GM18519 (cell line): ENCODE measurements around the gene CRY2.

Experiments used
- ATAC-seq: cut with Tn5 transposase; IDR thresholded peaks from one replicate; pipeline ENCODE4 v1.9.1; 2021; ENCODE audit warnings: mild to moderate bottlenecking, moderate library complexity; ENCODE audit not compliant: unreplicated experiment, low FRiP score

Gene CRY2

DNA sequence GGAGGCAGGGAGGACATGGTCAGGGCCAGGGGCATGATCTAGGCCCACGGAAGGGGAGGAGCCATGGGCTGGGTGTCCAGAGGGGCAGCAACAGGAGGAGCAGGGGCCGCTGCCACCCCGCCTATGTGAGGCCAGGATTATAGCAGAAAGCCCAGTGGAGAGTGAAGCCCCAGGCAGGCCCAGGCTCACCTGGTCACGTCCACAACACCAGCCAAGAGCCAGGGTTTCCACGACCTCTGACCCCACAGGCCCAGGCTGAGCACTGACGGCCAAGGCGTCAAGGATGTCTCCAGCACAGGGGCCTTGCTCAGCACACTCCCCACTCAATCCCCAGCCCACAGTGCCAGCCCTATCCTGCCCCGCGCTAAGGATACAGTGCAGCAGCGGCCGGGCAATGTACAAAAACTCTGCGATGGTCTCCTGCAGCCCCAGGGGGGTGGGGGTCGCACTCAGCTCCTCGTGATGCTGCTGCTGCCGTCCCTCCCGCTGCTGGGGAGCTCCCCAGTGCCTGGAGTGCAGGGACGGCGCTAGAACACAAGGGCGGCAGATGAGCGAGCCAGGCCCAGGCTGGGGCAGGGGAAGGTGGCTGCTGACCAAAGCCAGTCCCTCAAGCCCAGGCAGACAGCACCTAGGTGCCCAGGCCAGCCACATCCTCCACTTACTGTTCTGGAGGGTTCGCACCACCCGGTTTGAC lies 66.8 kb downstream of the CRY2 start:
- no peak for ATAC-seq

DNA sequence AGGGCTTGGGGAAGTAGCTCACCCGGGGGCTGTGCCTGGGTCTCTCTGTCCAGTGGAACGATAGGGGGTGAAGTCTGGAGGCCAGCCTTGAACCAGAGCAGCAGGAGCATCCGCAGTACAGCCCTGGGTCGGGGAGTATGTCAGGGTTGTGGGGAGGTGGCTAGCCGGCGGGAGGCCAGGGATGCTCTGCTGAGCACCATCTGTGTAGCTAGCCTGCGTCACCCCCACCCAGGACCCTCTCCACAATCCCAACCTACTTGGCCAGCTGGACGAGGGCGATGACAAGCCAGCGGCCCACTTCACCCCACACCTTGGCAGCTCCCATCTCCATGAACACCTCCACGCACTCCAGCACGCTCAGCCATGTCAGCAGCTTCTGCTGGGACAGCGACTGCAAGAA lies 68.2 kb downstream of the CRY2 start:
- no peak for ATAC-seq

DNA sequence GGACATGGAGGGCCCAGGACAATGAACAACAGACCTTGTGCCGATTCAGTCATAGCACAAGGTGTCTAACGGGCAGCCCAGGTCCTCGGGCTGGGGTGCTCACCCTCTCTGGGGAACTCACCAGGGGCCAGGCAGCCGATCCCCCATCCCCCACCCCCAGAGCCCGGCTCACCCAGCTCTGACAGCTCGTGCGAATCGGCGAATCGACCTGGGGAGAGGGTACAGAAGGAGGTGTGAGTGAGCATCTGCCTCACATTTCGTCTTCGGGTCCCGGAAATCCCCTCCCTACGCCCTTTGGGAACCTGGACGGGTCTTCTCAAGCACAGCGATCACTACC lies 70.0 kb downstream of the CRY2 start:
- ATAC-seq, result no peak

DNA sequence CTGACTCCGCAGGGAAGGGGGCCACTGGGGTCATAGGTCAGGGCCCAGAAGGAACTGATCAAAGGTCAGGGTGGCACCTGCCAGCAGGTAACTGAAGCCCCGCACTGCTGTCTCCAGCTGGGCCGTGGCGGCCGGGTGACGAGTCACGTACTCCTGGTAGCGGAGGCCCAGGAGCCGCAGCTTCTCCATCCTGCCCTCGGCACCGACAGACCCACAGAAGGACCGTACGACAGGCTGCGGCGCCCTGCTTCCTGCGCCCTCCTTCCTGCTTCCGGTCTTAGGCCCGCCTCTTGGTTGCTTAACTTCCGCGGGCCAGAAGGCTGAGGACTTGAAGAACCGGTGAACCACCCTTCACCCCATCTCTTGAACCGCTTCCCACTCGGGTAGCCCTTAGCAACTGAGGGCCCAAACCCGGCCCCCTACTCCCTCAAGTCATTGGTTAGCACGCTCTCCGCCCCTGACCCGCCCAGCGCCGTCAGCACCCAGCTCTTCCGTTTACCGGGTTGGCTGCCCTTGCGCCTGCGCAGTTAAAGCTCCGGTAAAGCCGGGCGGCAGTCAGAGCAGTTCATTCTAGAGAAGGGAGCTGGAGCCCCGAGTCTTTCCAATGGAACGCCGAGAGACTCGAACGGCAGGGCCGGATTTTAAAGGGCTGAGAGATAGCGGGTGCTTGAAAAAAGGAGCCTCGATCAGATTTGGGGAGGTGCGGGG lies 70.5 kb downstream of the CRY2 start, which contains the start of gene PEX16:
PEX16 (minus strand) TSS at position 255 of the 708 bp plus-strand sequence; CDS start at position 189, 66 bp downstream.
- ATAC-seq, result peak; percentile 87

DNA sequence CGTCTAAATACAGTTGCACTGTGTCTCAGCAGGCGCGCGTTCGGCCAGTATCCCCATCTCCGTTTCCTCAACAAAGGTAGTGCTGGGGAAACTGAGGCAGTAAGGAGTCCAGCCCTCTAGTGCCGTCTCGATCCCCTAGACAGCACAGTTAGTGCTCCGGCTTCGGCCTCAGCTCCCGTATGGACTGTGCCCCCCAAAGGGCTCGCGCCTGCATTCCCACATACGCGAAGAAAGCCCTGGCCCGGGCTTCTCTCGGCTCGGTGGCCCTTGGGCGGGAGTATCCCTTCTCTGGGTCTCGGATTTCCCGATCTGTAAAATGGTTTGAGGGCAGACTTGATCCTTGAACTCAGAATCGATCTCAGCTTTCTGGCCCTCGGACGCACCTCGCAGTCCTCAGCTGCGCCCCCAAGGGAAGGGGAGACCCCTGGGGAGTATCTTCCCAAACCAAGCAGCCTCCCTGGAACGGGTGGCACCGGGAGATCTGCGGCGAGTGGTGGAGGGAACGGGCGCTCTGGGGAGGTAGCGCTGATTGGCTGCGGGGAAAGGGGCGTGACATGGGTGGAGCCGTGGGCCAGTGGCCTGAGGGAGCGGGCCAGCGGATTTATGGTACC lies 71.2 kb downstream of the CRY2 start:
- no peak for ATAC-seq

DNA sequence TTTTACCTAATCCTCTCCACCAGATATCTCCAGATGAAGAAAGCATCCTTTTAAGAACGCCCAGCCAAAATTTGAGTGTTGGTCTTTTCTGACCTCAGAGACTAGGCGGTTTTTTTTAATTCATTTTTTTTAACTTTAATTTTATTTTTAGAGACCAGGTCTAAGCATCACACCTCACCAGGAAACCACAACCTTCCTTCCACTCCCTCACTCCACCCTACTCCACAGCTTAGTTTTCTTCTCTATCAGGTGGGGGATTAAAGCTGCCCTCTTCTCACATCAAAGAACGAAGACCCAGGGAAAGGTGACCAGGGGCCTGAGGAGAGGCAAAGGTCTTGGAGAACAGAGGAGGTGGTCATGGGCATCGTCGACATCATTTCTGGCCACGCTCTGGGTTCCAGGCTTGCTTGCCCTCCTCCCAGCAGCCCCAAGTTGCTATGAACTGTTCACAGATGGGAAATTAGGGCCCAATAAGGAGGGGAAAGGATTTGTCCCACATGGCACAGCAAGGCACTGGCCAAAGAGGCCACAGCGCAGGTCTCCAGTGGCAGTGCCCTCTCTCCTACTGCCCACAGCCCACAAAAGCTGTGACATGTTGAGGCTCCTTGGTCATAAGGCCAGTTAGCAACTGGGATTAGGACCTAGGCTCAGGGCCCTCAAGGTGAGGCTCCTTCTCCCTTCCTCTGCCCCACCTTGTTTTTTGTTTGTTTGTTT lies 71.8 kb downstream of the CRY2 start:
- no peak for ATAC-seq

DNA sequence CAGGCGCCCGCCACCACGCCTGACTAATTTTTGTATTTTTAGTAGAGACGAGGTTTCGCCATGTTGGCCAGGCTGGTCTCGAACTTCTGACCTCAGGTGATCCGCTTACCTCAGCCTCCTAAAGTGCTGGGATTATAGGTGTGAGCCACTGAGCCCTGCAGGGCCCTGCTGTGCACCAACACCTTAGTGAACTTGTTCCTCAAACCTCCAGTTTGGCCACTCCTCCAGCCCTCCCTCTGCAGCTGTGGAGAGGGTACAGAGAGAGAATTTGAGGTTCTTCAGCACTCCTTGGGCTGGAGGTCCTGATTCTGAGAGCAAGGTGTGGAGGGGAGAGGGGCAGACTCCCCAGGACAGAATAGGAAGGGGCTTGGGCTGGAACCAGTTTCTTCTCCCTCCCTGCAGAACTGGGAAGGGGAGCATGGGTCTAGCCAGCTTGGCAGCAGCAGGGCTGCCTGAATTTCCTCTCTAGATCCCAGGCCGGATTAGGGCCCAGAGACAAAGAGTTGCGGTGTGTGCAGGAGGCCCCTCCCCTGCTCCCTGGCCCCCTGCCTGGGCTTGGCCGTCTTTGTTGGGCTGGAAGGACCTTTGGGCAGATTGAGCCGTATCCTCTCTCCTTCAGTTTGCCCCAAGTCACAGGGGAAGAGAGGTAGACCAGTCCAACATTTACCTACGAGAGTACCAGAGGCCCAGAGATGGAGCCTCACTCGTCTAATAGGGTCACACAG lies 72.7 kb downstream of the CRY2 start:
- ATAC-seq, result no peak

DNA sequence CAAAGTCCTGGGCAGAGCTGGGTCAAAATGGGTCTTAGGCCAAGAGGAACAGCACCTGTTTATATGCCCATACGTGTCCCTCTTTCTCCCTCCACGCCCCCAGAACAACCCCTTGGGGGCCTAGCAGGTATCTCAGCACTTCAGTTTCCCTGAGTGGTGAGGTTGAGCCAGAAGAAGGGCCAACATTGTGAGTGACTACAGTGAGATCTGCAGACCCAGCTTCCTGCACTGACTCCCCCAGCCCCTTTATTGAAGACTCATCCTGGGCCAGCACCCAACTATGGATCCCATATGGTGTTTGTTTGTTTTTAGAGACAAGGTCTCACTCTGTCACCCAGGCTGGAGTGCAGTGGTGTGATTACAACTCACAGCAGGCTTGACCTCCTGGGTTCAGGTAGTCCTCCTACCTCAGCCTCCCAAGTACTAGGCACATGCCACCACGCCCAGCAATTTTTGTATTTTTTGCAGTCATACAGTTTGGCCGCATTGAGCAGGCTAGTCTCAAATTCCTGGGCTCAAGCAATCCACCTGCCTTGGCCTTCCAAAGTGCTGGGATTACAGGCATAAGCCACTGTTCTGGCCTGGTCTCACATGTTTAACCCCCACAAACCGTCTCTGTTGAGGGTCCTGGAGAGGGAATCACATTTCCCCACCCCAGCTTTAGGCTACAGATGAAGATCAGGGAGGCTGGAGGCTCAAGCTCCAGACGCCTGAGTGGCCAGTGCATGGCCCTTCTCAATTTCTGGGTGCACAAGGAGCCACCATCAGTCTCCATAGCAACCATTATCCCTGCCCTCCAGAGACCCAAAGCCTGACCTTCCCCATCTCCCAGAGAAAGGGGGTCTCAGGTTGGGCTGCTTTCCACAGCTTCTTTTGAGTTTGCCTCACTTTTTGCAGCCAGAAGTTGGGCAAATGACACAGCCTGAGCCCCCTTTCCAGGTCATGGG lies 73.5 kb downstream of the CRY2 start:
- ATAC-seq, result no peak

DNA sequence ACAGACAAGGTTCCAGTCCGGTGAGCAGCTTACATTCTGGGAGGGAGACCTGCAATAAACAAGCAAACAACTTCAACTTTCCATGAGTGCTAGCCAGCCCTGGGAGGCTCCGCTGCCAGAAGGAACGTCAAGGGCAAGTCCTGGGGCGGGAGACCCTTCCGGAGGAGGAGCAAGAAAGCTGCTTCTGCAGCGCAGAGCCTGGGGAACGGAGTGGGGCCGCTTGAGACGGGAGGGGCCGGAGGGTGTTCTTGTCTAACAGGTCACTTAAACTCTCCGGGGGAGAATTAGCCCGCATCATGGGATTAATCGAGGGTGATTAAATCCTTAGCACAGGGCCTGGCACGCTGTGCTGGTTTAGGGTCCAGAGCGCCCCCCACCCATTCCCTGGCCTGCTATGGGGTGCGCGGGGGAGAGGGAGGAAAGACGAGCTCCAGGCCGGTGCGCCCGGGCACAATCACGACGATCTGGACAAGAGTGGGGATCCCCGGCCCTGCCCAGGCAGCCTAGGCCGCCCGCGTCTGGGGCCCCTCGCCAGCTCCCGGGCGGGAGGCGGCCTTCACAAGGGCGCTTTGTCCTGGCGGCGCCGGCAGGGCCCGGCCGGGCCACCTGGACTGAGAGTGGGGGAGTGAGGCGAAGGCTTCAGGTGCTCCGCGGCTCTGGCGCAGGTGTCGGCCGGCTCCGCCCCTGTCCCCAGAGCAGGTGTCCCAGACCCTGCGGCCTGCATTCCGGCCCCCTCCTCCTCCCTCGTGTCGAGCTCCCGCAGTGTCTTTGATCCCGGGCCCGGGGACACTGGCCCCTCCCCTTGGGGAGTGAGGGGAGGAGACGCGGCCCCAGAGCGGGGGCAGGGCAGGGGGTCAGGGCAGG lies 74.5 kb downstream of the CRY2 start:
- no peak for ATAC-seq

DNA sequence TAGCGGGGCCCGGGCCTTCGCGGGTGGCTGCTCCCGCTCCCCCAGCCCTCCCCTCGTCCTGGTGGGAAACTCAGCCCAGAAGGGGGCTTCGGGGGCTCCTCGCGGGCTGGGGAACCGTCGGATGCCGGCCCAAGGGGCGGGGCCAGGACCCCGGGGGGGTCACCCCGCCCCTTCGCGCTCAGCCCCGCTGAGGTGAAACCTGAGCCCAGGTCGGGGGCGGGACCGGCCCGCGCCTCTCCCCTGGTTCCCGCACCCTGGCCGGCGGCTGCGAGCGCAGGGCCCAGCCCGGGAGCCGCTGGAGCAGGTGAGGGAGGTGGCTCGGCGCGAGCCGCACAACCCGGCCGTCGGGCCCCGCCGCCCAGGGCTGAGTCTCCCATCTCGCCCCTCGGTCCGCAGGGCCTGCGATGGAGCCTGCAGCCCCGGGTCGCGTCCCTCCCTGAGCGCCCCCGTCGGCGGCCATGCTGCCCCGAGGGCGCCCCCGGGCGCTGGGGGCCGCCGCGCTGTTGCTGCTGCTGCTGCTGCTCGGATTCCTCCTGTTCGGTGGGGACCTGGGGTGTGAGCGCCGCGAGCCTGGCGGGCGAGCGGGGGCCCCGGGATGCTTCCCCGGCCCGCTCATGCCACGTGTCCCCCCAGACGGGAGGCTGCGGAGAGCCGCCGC lies 75.3 kb downstream of the CRY2 start, which contains the start of gene LARGE2:
LARGE2 (plus strand) TSS at position 232 of the 658 bp plus-strand sequence; CDS start at position 459, 227 bp downstream.
- no peak for ATAC-seq

DNA sequence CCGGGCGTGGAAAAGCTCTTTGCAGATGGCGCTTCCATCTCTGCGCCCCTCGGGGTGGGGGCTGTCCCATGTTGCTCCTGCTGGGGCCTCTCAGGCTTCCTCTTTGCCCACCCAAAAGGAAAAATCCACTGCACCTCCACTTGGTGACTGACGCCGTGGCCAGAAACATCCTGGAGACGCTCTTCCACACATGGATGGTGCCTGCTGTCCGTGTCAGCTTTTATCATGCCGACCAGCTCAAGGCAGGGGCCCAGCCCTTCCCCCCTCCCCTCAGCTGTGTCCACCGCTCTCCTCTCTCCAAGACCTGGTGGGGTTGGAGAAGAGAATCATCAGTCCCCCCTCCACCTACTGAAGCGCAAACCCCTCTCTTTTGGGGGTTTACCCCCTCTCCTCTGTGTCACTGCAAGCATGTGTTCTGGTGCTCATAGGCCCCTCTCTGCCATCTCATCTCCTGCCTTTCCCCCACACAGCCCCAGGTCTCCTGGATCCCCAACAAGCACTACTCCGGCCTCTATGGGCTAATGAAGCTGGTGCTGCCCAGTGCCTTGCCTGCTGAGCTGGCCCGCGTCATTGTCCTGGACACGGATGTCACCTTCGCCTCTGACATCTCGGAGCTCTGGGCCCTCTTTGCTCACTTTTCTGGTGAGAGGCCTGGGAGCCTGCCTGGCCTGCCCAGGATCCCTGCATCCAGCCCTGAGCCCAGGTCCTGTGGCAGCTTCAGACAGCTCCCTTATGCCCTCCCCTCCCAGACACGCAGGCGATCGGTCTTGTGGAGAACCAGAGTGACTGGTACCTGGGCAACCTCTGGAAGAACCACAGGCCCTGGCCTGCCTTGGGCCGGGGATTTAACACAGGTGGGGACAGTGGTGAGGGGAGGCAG lies 77.0 kb downstream of the CRY2 start:
- no peak for ATAC-seq

DNA sequence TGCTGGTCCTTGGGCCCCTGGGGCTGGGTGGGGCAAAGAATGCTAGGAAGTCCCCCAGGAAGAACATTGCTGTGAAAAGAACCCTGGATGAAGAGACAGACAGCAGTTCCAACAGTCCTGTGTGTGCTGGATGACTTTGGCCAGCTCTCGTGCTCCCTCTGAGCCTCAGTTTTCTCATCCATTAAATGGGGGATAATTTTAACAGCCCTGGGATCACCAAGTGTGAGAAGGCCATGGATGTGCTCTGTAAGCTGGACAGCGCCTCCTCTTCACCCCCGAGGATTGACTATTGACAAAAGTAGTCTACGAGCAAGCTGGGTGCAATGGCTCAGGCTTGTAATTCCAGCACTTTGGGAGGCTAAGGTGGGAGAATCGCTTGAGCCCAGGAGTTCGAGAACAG lies 77.7 kb downstream of the CRY2 start:
- ATAC-seq, result no peak

DNA sequence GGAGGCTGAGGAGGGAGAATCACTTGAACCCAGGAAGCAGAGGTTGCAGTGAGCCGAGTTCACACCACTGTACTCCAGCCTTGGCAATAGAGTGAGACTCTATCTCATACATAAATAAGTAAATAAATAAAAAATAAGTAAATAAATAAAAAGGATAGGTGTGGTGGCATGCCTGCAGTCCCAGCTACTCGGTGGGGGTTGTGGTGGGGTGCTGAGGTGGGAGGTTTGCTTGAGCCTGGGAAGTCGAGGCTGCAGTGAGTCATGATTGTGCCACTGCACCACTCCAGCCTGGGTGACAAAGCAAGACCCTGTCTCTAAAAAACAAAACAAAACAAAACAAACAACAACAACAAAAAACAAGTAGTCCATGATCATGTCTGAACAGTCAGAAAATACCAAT lies 78.3 kb downstream of the CRY2 start:
- ATAC-seq, result no peak

DNA sequence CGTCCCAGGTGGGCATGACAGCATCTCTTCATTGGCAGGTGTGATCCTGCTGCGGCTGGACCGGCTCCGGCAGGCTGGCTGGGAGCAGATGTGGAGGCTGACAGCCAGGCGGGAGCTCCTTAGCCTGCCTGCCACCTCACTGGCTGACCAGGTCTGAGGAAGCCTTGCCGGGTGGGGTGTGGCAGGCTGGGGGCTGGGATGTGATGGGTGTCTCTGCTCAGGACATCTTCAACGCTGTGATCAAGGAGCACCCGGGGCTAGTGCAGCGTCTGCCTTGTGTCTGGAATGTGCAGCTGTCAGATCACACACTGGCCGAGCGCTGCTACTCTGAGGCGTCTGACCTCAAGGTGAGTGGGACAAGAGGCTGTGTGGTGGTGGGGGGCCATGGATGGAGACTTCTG lies 78.7 kb downstream of the CRY2 start:
- no peak for ATAC-seq

DNA sequence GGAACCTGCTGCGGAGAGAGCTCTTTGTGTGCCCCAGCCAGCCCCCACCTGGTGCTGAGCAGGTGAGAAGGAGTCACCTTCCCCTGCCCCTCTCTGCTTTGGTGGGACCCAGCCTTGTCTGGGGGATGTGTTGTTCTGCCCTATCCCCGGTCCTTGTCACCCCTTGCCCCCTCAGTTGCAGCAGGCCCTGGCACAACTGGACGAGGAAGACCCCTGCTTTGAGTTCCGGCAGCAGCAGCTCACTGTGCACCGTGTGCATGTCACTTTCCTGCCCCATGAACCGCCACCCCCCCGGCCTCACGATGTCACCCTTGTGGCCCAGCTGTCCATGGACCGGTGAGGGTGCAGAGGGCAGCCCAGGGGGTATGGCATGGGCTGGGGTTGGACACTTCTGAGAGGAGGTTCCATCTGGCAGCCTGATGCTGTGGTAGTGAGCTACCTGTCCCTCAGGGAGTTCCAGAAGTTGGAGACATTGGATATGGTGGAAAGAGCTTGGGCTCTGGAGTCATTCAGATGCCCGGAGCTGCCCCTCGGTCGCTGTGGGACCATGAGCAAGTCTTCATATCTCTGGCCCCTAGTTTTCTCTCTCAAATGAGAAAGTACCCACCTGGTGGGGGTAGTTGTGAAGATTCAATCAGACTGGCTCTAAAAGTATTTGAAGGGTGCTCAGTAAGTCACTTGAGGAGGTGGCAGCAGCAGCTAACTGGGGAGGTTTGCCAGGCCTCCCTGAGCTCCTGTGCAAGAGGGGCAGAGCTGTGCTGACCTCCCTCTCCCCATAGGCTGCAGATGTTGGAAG lies 79.5 kb downstream of the CRY2 start:
- no peak for ATAC-seq

DNA sequence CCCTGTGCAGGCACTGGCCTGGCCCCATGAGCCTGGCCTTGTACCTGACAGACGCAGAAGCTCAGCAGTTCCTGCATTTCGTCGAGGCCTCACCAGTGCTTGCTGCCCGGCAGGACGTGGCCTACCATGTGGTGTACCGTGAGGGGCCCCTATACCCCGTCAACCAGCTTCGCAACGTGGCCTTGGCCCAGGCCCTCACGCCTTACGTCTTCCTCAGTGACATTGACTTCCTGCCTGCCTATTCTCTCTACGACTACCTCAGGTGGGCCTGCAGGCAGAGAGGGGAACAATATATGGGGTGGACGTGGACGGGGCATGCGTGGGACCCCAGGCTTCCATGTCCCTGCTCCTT lies 80.0 kb downstream of the CRY2 start:
- ATAC-seq, result no peak
